OCI-LY7 (cell line): ENCODE results near the gene SCP2D1.

Experiments
- EZH2phosphoT487 ChIP-seq: fragments of 200-600 bp; sonication (generic); IDR thresholded peaks from 2 replicates; pipeline ENCODE4 v1.6.1; 2018; ENCODE audit warnings: low read depth, borderline replicate concordance, mild to moderate bottlenecking, mixed run types, antibody characterized with exemption, low read length, moderate library complexity, mixed read lengths
- TF ChIP-seq, protein P1 (sequence below): fragments of 200-600 bp; sonication (generic); conservative IDR thresholded peaks from 2 replicates; pipeline ENCODE4 v1.5.1; 2014; ENCODE audit warnings: mild to moderate bottlenecking, antibody characterized with exemption, low read length, moderate library complexity, mixed read lengths

- TF ChIP-seq, protein P1, sequence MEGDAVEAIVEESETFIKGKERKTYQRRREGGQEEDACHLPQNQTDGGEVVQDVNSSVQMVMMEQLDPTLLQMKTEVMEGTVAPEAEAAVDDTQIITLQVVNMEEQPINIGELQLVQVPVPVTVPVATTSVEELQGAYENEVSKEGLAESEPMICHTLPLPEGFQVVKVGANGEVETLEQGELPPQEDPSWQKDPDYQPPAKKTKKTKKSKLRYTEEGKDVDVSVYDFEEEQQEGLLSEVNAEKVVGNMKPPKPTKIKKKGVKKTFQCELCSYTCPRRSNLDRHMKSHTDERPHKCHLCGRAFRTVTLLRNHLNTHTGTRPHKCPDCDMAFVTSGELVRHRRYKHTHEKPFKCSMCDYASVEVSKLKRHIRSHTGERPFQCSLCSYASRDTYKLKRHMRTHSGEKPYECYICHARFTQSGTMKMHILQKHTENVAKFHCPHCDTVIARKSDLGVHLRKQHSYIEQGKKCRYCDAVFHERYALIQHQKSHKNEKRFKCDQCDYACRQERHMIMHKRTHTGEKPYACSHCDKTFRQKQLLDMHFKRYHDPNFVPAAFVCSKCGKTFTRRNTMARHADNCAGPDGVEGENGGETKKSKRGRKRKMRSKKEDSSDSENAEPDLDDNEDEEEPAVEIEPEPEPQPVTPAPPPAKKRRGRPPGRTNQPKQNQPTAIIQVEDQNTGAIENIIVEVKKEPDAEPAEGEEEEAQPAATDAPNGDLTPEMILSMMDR: no peak
- no peak for TF ChIP-seq EZH2phosphoT487
Measured at GRCh38 chr20:18775633-18776032, 38.0 kb upstream of the SCP2D1 start.
